Activated CD4-positive, alpha-beta T cell treated with anti-CD3 and anti-CD28 coated beads for 1 hour (primary cell): ENCODE results near the gene NEK4.
"Not testable (repeated sequence)": the region's sequence is repeated elsewhere in the genome, so short reads cannot be mapped to it uniquely, and the experiment has no call there.

Experiments used
- DNase-seq: peaks from one replicate; pipeline ENCODE4 v3.0.0-alpha.2; 2020

Gene NEK4

DNA sequence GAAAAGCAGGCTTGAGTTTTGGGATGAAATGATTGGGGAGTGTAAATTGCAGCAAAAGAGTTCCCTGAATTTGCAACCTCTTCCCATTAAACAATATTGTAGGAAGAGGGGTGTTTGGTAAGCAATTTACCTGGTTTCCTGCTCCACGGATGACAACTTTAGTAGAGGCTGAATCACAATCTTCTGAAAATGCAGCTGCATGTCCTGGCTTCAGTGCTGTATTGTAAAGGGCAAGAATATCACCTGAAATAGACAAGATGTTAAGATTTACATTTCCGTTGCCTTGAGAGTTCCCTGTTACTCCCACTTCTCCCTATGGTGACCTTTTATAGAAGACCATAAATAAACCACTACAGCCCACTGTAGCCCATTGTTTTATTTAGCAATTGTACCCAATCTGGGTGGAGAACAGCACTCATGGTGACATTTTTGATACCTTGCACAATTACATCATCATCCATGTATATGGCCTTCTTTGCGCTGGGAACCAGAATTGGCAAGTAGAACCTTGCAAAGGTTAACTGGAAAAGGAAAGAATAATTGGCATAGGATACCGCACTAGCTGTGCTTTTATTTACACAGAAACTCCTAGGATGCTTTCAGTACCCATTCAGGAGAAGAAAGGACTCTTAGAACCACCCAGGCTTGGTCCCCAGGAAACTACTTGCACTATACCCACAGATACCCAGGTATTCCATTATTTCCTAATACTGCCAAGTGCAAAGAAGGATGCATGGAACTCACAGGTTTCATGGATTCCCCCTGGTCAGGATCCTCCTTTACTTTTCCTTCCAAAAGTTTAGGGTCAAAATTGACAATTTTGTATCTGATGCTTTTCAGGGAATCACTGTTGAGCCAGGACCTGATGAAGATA lies 74.7 kb downstream of the NEK4 start:
- no peak for DNase-seq

- DNase-seq = no peak
Observed at GRCh38 chr3:52694528-52695189, 76.1 kb downstream of the NEK4 start.

GRCh38 chr3:52693071-52693470 lies 77.7 kb downstream of the NEK4 start:
- DNase-seq = no peak

DNA sequence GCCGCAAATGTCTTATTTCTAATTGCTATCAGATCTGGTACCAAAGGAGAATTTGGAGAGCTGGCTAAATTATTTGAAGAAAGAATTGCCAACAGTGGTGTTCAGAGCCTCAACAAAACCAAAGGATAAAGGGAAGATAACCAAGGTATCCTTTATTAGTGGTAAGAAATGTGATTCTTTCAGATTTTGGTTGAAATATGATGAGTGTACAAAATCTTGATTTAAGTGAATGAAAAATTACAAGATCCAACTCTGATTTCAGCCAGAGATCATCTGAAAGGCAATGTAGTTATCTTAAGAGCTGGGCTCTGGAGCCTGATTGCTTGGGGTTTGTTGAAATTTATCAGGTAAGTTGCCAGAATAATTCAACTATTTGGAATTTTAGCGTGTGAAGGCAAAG lies 80.2 kb downstream of the NEK4 start:
- DNase-seq = no peak

GRCh38 chr3:52689151-52689550 lies 81.6 kb downstream of the NEK4 start:
- DNase-seq = no peak

- DNase-seq = no peak
Observed at GRCh38 chr3:52688266-52688665, 82.5 kb downstream of the NEK4 start.

- peak; percentile 88 for DNase-seq
Observed at GRCh38 chr3:52685709-52686691, 84.7 kb downstream of the NEK4 start, which contains the start of the genes GNL3 and PBRM1. Gene GNL3, plus strand, starts transcription at chr3:52686032. Its CDS starts 61 bp downstream, at chr3:52686093. Gene PBRM1, minus strand, starts transcription at chr3:52685913.

DNA sequence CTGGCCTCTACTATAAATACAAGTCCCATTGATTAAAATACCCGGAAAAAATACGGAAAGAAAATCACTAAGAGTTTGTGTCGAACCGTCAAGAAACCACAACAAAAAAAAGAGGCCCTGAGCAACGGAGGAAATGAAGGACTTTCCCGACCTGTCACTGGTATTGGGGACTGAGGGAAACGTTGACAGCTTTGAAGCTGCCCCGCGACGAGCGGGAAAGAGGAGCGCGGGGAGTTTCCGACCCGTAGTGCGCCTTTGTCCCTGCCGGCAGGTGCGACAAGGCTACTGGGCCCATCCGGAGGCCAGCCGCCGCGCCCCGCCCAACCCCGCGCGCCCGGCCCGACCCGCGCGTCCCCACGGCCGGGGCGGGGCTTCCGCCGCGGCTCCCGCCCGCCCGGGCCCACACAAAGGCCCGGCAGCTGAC lies 85.4 kb downstream of the NEK4 start:
- peak; percentile 61 for DNase-seq

DNA sequence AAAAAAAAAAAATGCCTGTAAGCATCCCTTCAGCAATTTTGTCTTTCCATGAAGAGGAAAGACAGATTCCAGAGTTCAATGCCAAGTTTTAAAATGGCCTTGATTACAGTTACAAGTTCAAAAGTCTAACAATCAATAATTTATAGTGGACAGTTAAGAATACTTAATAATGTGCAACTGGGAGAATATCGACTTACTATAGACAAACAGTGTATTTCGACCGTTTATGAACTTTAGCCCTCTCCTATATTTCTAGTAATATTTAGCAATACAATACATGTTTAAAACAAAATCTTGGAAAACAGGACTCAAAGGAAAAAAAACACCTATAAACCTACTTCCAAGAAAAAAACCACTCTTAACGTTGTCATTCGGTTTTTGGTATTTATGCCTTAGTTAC lies 86.6 kb downstream of the NEK4 start:
- DNase-seq = no peak

DNA sequence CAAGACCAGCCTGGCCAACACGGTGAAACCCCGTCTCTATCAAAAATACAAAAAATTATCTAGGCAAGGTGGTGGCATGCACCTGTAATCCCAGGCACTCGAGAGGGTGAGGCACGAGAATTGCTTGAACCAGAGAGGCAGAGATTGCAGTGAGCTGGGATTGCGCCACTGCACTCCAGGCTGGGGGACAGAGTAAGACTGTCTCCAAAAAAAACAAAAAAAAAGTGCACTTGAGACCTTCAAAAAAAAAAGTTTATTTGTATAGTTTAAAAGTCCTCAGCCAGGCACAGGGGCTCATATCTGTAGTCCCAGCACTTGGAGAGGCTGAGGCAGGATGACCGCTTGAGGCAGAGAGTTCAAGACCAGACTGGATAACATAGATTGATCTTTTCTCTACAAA lies 87.1 kb downstream of the NEK4 start:
- no peak for DNase-seq

DNA sequence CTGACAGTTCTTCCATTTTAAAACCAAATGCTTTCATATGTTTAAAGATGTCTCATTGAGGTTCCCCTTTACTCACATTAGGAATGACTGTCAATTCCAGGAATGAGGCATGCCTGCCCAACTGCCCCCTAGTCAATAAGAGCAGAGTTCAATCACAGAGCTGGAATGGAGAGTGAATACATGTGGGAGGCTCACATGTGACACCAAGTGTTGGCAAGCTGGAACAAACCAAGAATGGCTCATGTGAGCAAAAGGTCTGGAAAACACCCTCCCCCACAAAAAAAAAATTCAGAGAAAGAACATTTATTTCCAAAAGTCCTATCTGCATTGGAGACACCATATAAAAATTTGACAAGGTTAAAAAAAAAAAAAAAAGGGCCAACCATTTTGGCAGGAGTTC lies 88.7 kb downstream of the NEK4 start:
- DNase-seq = no peak

DNA sequence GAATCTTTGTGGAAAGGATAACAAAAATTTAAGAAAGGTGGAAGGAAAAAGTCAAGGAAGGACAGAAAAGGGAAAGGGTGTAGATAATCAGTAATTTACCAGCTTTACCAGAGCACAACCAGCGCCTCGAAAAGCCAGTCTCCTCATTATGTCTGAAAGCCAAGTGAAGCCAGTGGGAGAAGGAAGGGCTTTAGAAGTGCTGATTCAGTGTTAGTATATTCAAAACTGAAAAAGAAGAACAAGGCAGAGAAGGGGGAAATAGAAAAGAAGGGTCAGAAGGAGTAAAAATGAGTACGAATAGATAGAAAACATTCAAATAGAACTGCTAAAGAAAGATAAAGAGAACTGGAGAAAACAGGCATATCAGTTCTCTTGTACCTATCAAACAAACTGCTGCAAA lies 89.1 kb downstream of the NEK4 start:
- no peak for DNase-seq

DNA sequence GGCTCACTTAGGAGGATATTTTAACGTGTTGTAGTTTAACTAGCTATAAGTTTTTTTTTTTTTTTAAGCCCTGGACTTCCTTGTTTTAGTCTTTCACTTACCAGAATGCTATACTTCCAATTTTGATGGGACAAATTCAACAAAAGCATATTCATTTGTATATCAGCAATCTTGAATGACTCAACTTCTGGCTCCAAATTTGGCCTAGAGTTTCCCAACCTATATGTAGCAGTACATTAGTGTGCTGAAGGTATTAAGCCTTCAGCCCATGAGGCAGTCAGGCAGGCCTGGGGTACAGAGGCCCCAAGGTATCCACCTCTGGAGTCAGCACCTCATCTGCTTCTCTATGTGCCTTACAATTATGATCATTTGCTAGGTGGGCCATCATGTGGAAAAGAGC lies 90.9 kb downstream of the NEK4 start:
- no peak for DNase-seq

GRCh38 chr3:52679199-52679538 lies 91.6 kb downstream of the NEK4 start:
- no peak for DNase-seq

DNA sequence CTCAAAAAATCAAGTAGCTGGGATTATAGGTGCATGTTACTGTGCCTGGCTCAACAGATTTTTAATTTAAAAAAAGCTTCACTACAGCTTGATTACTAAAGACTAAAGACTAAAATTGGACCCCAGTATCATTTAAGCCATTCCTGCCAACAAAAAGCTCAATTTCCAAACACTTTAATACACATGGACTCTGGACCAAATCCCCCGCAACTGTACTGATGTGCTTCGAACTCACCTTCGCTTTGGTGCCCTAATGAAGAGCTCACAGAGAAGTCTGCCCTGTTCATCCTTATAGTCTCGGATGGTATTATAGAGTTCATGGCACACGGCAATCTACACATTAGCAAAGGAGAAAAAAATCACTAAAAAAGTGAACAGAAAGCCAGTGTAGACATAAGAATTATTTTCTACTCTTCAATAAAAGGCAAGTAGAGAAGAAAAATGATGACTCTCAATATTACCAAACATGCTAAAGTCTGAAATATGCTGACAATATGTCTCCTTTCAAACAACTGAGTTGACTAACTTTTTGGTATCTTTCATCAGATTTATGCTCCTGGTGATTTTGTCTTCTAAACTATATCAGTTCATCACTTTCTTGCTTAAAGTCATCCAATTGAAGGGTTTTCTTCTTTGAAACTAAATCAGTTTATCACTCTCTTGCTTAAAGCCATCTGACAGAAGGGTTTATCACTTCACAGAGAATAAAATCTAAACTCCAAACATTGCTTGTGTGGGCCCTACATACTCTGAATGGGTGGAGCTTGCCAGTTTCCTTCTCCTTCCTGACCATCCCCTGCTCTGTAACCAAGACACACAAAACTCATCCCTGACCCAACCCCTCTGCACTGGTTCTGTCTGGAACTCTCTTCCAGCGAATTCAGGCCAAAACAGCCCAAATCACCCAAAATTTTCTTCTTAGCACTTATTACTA lies 92.2 kb downstream of the NEK4 start:
- DNase-seq = no peak

- DNase-seq = not testable (repeated sequence)
Observed at GRCh38 chr3:52676201-52676600, 94.5 kb downstream of the NEK4 start.

- DNase-seq = no peak
Observed at GRCh38 chr3:52671676-52672075, 99.1 kb downstream of the NEK4 start.

- DNase-seq = no peak
Observed at GRCh38 chr3:52670621-52671521, 99.9 kb downstream of the NEK4 start.

DNA sequence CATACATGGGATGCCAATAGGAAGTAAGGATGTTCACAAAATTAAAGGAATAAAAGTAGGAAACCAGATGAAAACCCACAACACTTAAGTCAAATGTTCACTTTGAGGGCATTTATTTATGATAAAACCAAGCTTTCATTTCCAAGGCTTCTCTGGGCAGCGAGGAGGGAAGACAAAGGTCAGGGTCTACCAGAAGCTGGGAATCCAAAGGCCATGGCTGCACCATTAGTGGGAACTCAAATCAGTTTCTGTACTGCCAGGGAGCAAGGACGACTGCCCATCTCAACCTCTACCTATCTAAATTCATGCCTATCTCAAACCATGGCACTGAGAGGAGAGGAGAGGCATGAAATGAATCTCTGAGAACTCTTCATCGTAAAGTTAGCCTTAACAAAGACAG lies 107.6 kb downstream of the NEK4 start:
- no peak for DNase-seq

GRCh38 chr3:52660046-52660445 lies 110.7 kb downstream of the NEK4 start:
- no peak for DNase-seq
